Right renal cortex interstitium (tissue), 3 donors: ENCODE measurements around the gene PHTF2. TPM values are rescaled to one million over a fixed set of nuclear protein-coding genes. Genes with fewer than 3 reads are reported as not detected.
"Not testable (repeated sequence)": the region's sequence is repeated elsewhere in the genome, so short reads cannot be mapped to it uniquely, and the experiment has no call there.

ENCODE experiments used
- DNase-seq, 3 donors: peaks; one replicate each; pipeline ENCODE4 v3.0.0-alpha.2; 2013; ENCODE audit warnings: low read depth in 3 of 3, low spot score in 2 of 3
- polyA plus RNA-seq, 3 donors: library from polyadenylated mRNA; unstranded; fragments of 120-200 nt; gene quantifications; one replicate each; pipeline ENCODE4 v1.2.1, GENCODE V29; 2013; ENCODE audit not compliant: insufficient read length in 3 of 3

PHTF2 gene
- polyA plus RNA-seq, 3 donors = 22.2 to 28.8 (median 25.9) TPM

- no peak for DNase-seq
Measured at GRCh38 chr7:77826300-77826699, 27.7 kb downstream of the PHTF2 start.

GRCh38 chr7:77827999-77828398 is 29.4 kb downstream of the PHTF2 start:
- no peak for DNase-seq

GRCh38 chr7:77830649-77831355 is 32.2 kb downstream of the PHTF2 start:
- no peak for DNase-seq

- no peak for DNase-seq
Measured at GRCh38 chr7:77831481-77831880, 32.9 kb downstream of the PHTF2 start.

- no peak for DNase-seq
Measured at GRCh38 chr7:77831953-77832352, 33.4 kb downstream of the PHTF2 start.

GRCh38 chr7:77833136-77833535 is 34.6 kb downstream of the PHTF2 start:
- DNase-seq = no peak

GRCh38 chr7:77836425-77836824 is 37.9 kb downstream of the PHTF2 start:
- not testable (repeated sequence) for DNase-seq

- DNase-seq = no peak
Measured at GRCh38 chr7:77837275-77837674, 38.7 kb downstream of the PHTF2 start.

- DNase-seq = no peak
Measured at GRCh38 chr7:77837966-77838365, 39.4 kb downstream of the PHTF2 start.

GRCh38 chr7:77838929-77839491 is 40.4 kb downstream of the PHTF2 start:
- no peak for DNase-seq

- DNase-seq = no peak
Measured at GRCh38 chr7:77839919-77840318, 41.3 kb downstream of the PHTF2 start.

- no peak for DNase-seq
Measured at GRCh38 chr7:77843194-77843593, 44.6 kb downstream of the PHTF2 start.

GRCh38 chr7:77846317-77847092 is 47.9 kb downstream of the PHTF2 start:
- DNase-seq = no peak

- no peak for DNase-seq
Measured at GRCh38 chr7:77855371-77856083, 57.0 kb downstream of the PHTF2 start.

GRCh38 chr7:77858278-77858677 is 59.7 kb downstream of the PHTF2 start:
- DNase-seq = no peak

- no peak for DNase-seq
Measured at GRCh38 chr7:77859343-77859742, 60.8 kb downstream of the PHTF2 start.

- DNase-seq = no peak
Measured at GRCh38 chr7:77862691-77863090, 64.1 kb downstream of the PHTF2 start.

- DNase-seq = no peak
Measured at GRCh38 chr7:77863860-77864259, 65.3 kb downstream of the PHTF2 start.

- DNase-seq = no peak
Measured at GRCh38 chr7:77866370-77866769, 67.8 kb downstream of the PHTF2 start.

GRCh38 chr7:77866786-77867536 is 68.4 kb downstream of the PHTF2 start:
- DNase-seq = no peak

- DNase-seq = no peak
Measured at GRCh38 chr7:77867537-77867865, 68.9 kb downstream of the PHTF2 start.
